Retinal pigment epithelial cell (primary cell): Measurements from ENCODE around the gene ELMO1.

ENCODE experiments used
- DNase-seq: peaks from one replicate; pipeline ENCODE4 v3.0.0-alpha.2; 2010; ENCODE audit warnings: low read depth
- H3K4me3 ChIP-seq: 2 replicates; pipeline ENCODE4 v1.5.1; 2011; ENCODE audit warnings: mild to moderate bottlenecking, low read length, control low read depth, moderate library complexity
- TF ChIP-seq, protein P1 (sequence below): conservative IDR thresholded peaks from 2 replicates; pipeline ENCODE4 v1.5.1; 2011; ENCODE audit warnings: low read depth, low read length, control low read depth, inconsistent platforms

ELMO1 gene

DNA sequence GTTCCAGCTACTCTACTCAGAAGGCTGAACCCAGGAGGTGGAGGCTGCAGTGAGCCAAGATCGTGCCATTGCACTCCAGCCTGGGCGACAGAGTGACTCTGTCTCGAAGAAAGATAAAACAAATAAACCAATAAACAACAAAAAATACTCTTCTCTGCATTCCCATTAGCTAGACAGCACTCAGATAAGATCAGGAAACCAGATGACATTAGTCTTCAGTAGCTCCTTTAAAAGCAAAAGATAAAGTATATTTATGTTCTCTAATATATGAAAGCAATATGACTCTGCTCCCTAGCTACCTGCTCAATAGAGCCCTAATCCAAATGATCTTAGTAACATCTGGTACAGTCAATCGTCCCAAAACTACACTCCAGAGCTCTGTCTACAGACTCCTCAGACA is 212.9 kb downstream of the ELMO1 start:
- TF ChIP-seq, protein P1, sequence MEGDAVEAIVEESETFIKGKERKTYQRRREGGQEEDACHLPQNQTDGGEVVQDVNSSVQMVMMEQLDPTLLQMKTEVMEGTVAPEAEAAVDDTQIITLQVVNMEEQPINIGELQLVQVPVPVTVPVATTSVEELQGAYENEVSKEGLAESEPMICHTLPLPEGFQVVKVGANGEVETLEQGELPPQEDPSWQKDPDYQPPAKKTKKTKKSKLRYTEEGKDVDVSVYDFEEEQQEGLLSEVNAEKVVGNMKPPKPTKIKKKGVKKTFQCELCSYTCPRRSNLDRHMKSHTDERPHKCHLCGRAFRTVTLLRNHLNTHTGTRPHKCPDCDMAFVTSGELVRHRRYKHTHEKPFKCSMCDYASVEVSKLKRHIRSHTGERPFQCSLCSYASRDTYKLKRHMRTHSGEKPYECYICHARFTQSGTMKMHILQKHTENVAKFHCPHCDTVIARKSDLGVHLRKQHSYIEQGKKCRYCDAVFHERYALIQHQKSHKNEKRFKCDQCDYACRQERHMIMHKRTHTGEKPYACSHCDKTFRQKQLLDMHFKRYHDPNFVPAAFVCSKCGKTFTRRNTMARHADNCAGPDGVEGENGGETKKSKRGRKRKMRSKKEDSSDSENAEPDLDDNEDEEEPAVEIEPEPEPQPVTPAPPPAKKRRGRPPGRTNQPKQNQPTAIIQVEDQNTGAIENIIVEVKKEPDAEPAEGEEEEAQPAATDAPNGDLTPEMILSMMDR, result no peak
- DNase-seq, result no peak
- H3K4me3 ChIP-seq, result no peak overlapping the region

DNA sequence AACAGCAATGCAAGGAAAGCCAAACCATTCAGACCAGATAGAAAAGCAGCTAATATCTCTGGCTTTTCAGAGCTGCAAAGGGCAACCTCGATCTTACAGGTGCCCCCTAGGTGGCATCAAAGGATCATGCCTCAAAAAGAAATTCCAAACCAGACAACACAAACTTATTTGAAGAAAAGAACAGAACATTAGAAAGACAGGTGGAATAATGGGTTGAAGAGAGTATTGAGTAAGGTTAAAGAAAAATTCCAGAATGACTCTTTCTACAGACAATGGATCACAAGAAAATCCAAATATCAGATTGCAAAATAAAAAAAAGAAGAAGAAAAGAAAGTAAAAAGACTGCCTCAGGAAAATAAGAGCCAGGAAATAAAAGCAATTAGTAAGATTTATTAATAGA is 213.7 kb downstream of the ELMO1 start:
- TF ChIP-seq, protein P1, result peak; percentile 61
- no peak overlapping the region for H3K4me3 ChIP-seq
- DNase-seq, result no peak

- DNase-seq, result no peak
- TF ChIP-seq, protein P1, result no peak
- H3K4me3 ChIP-seq, result no peak overlapping the region
These were observed 214.3 kb downstream of the ELMO1 start for GRCh38 chr7:37234334-37234733.

DNA sequence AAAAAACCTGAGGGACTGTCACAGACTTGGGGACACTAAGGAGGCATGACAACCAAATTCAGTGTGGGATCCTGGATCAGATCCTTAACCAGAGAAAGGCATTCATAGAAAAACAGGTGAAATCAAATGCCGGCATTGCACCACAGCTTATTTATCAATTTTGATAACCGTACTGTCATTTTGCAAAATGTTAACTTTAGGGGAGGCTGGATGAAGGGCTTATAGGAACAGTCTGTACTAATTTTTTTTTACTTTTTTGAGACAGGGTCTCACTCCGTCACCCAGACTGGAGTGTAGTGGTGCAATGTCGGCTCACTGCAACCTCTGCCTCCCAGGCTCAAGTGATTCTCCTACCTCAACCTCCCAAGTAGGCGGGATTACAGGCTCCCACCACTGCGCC is 217.1 kb downstream of the ELMO1 start:
- no peak for DNase-seq
- TF ChIP-seq, protein P1, result no peak
- no peak overlapping the region for H3K4me3 ChIP-seq

GRCh38 chr7:37230221-37230620 is 218.4 kb downstream of the ELMO1 start:
- DNase-seq, result no peak
- no peak overlapping the region for H3K4me3 ChIP-seq
- TF ChIP-seq, protein P1, result no peak

- TF ChIP-seq, protein P1, result no peak
- H3K4me3 ChIP-seq, result no peak overlapping the region
- no peak for DNase-seq
These were observed 219.3 kb downstream of the ELMO1 start for GRCh38 chr7:37229381-37229780.

GRCh38 chr7:37225285-37225969 is 223.2 kb downstream of the ELMO1 start:
- no peak overlapping the region for H3K4me3 ChIP-seq
- TF ChIP-seq, protein P1, result no peak
- no peak for DNase-seq
